ENCODE measurements around the gene SPATA9.

Gene SPATA9

GRCh38 chr5:95631255-95631958 is 51.4 kb downstream of the SPATA9 start:
- H3K4me3 ChIP-seq (ENCODE audit: low read depth, low read length): no peak overlapping the region
- no peak for TF ChIP-seq CTCF (IDR thresholded peaks at IDR 0.05; ENCODE audit: insufficient read depth, low read depth, low read length, missing control alignments)
- no peak for DNase-seq (ENCODE audit: low read depth)

GRCh38 chr5:95630394-95630917 is 52.3 kb downstream of the SPATA9 start:
- H3K4me3 ChIP-seq (ENCODE audit: low read depth, low read length): no peak overlapping the region
- no peak for TF ChIP-seq CTCF (IDR thresholded peaks at IDR 0.05; ENCODE audit: insufficient read depth, low read depth, low read length, missing control alignments)
- DNase-seq (ENCODE audit: low read depth): no peak

- DNase-seq (ENCODE audit: low read depth): no peak
- no peak for TF ChIP-seq CTCF (IDR thresholded peaks at IDR 0.05; ENCODE audit: insufficient read depth, low read depth, low read length, missing control alignments)
These were observed 53.9 kb downstream of the SPATA9 start for GRCh38 chr5:95628933-95629332.

GRCh38 chr5:95627971-95628810 is 54.6 kb downstream of the SPATA9 start:
- no peak for DNase-seq (ENCODE audit: low read depth)
- no peak overlapping the region for H3K4me3 ChIP-seq (ENCODE audit: low read depth, low read length)
- TF ChIP-seq CTCF (IDR thresholded peaks at IDR 0.05; ENCODE audit: insufficient read depth, low read depth, low read length, missing control alignments): no peak

More at GRCh38 chr5:95628933-95629332, 53.9 kb downstream of the SPATA9 start:
- H3K4me3 ChIP-seq (ENCODE audit: low read depth, low read length): no peak overlapping the region

- TF ChIP-seq CTCF (IDR thresholded peaks at IDR 0.05; ENCODE audit: insufficient read depth, low read depth, low read length, missing control alignments): no peak
- no peak overlapping the region for H3K4me3 ChIP-seq (ENCODE audit: low read depth, low read length)
- no peak for DNase-seq (ENCODE audit: low read depth)
These were observed 56.1 kb downstream of the SPATA9 start for GRCh38 chr5:95626701-95627100.

GRCh38 chr5:95624368-95624767 is 58.4 kb downstream of the SPATA9 start:
- TF ChIP-seq CTCF (IDR thresholded peaks at IDR 0.05; ENCODE audit: insufficient read depth, low read depth, low read length, missing control alignments): no peak
- DNase-seq (ENCODE audit: low read depth): no peak
- no peak overlapping the region for H3K4me3 ChIP-seq (ENCODE audit: low read depth, low read length)
